ENCODE results near the gene RNASET2.
"Not testable (repeated sequence)": the region's sequence is repeated elsewhere in the genome, so short reads cannot be mapped to it uniquely, and the experiment has no call there.

Gene RNASET2

GRCh38 chr6:166902211-166902755, 54.1 kb downstream of the RNASET2 start:
- no peaks in the 10 kb centered on the region for H3K36me3 ChIP-seq (ENCODE audit: insufficient read depth, low read length)
- H3K9me3 ChIP-seq (ENCODE audit: control insufficient read depth, insufficient read depth, low read length): no peaks in the 10 kb centered on the region

GRCh38 chr6:166901626-166902025, 54.7 kb downstream of the RNASET2 start:
- Histone ChIP-seq H3K9me3 (ENCODE audit: control insufficient read depth, insufficient read depth, low read length) (no peaks in the 10 kb centered on the region), H3K36me3 (ENCODE audit: insufficient read depth, low read length) (no peaks in the 10 kb centered on the region), H3K9ac (ENCODE audit: low read depth, low read length) (no peak overlapping the region), H3K4me1 (ENCODE audit: insufficient read depth, low read length) (no peaks in the 10 kb centered on the region; the same call in 1 of the 2 replicates)

More at GRCh38 chr6:166902211-166902755, 54.1 kb downstream of the RNASET2 start:
- H3K4me1 ChIP-seq (ENCODE audit: insufficient read depth, low read length): no peaks in the 10 kb centered on the region; the same call in 1 of the 2 replicates
- no peak overlapping the region for H3K9ac ChIP-seq (ENCODE audit: low read depth, low read length)

- H3K9ac ChIP-seq (ENCODE audit: low read depth, low read length): no peak overlapping the region
- H3K4me1 ChIP-seq (ENCODE audit: insufficient read depth, low read length): no peaks in the 10 kb centered on the region; the same call in 1 of the 2 replicates
- H3K9me3 ChIP-seq (ENCODE audit: control insufficient read depth, insufficient read depth, low read length): no peaks in the 10 kb centered on the region
- H3K36me3 ChIP-seq (ENCODE audit: insufficient read depth, low read length): no peaks in the 10 kb centered on the region
Observed at GRCh38 chr6:166900956-166901607, 55.3 kb downstream of the RNASET2 start.

DNA sequence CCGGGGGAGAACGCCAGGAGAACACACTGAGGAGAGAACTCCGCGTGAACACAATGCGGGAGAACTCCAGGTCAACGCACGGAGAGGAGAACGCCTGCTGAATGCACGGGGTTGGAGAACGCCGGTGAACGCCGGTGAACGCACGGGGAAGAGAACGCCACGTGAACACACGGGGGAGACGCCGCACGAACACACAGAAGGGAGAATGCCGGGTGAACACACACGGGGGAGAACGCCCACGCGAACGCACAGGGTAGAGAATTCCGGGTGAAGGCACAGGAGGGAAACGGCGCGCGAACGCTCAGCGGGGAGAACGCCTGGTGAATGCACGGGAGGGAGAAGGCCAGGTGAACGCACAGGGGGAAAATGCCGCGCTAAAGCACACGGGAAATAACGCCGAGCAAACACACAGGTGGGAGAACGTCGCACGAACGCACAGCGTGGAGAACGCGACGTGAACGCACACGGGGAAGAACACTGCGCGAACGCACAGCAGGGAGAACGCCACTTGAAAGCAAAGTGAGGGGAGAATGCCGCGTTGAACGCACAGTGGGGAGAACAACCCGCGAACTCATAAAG, 56.1 kb downstream of the RNASET2 start:
- H3K9ac ChIP-seq (ENCODE audit: low read depth, low read length): no peak overlapping the region
- H3K9me3 ChIP-seq (ENCODE audit: control insufficient read depth, insufficient read depth, low read length): no peaks in the 10 kb centered on the region
- H3K36me3 ChIP-seq (ENCODE audit: insufficient read depth, low read length): no peaks in the 10 kb centered on the region
- no peaks in the 10 kb centered on the region; the same call in 1 of the 2 replicates for H3K4me1 ChIP-seq (ENCODE audit: insufficient read depth, low read length)

DNA sequence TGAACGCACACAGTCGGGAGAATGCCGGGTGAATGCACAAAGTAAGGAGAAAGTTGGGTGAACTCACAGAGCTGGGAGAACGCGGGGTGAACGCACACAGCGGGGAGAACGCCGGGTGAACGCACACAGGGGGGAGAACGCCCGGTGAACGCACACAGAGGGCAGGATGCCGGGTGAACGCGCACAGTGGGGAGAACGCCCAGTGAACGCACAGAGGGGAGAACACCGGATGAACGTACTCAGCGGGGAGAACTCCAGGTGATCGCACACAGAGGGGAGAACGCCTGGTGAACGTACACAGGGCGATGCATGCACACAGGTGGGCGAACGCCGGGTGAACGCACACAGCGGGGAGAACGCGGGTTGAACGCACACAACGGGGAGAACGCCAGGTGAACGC, 57.4 kb downstream of the RNASET2 start:
- Histone ChIP-seq H3K9ac (ENCODE audit: low read depth, low read length) (no peak overlapping the region), H3K9me3 (ENCODE audit: control insufficient read depth, insufficient read depth, low read length) (no peaks in the 10 kb centered on the region), H3K4me1 (ENCODE audit: insufficient read depth, low read length) (no peaks in the 10 kb centered on the region; the same call in 1 of the 2 replicates), H3K36me3 (ENCODE audit: insufficient read depth, low read length) (no peaks in the 10 kb centered on the region)

DNA sequence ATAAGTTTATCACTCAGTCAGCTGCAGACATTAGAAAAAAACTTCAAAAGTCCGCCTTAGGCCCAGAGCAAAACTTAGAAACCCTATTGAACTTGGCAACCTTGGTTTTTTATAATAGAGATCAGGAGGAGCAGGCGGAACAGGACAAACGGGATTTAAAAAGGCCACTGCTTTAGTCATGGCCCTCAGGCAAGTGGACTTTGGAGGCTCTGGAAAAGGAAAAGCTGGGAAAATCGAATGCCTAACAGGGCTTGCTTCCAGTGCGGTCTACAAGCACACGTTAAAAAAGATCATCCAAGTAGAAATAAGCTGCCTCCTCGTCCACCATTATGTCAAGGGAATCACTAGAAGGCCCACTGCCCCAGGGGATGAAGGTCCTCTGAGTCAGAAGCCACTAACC, 61.7 kb downstream of the RNASET2 start:
- not testable (repeated sequence) for H3K9ac ChIP-seq (ENCODE audit: low read depth, low read length); H3K4me1 ChIP-seq (ENCODE audit: insufficient read depth, low read length); H3K36me3 ChIP-seq (ENCODE audit: insufficient read depth, low read length); H3K9me3 ChIP-seq (ENCODE audit: control insufficient read depth, insufficient read depth, low read length)

GRCh38 chr6:166892472-166892871, 63.9 kb downstream of the RNASET2 start:
- H3K4me1 ChIP-seq (ENCODE audit: insufficient read depth, low read length); H3K9ac ChIP-seq (ENCODE audit: low read depth, low read length); H3K36me3 ChIP-seq (ENCODE audit: insufficient read depth, low read length); H3K9me3 ChIP-seq (ENCODE audit: control insufficient read depth, insufficient read depth, low read length): not testable (repeated sequence)

DNA sequence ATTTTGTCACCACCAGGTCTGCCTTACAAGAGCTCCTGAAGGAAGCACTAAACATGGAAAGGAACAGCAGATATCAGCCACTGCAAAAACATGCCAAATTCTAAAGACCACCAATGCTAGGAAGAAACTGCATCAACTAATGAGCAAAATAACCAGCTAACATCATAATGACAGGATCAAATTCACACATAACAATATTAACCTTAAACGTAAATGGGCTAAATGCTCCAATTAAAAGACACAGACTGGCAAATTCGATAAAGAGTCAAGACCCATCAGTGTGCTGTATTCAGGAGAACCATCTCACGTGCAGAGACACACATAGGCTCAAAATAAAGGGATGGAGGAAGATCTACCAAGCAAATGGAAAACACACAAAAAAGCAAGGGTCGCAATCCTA, 69.6 kb downstream of the RNASET2 start:
- H3K4me1 ChIP-seq (ENCODE audit: insufficient read depth, low read length); H3K9ac ChIP-seq (ENCODE audit: low read depth, low read length); H3K9me3 ChIP-seq (ENCODE audit: control insufficient read depth, insufficient read depth, low read length); H3K36me3 ChIP-seq (ENCODE audit: insufficient read depth, low read length): not testable (repeated sequence)

DNA sequence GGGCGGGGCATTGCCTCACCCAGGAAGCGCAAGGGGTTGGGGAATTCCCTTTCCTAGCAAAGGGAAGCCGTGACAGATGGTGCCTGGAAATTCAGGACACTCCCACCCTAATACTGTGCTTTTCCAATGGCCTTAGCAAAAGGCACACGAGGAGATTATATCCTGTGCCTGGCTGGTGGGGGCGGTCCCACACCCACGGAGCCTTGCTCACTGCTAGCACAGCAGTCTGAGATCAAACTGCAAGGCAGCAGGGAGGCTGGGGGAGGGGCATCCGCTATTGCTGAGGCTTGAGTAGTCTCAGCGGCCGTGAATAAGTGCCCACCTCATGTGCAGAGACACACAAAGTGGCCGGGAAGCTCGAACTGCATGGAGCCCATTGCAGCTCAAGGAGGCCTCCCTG, 71.4 kb downstream of the RNASET2 start:
- H3K9ac ChIP-seq (ENCODE audit: low read depth, low read length); H3K36me3 ChIP-seq (ENCODE audit: insufficient read depth, low read length); H3K9me3 ChIP-seq (ENCODE audit: control insufficient read depth, insufficient read depth, low read length); H3K4me1 ChIP-seq (ENCODE audit: insufficient read depth, low read length): not testable (repeated sequence)

GRCh38 chr6:166879594-166879993, 76.8 kb downstream of the RNASET2 start:
- Histone ChIP-seq H3K4me1 (ENCODE audit: insufficient read depth, low read length) (no peaks in the 10 kb centered on the region), H3K9ac (ENCODE audit: low read depth, low read length) (no peak overlapping the region), H3K36me3 (ENCODE audit: insufficient read depth, low read length) (no peaks in the 10 kb centered on the region), H3K9me3 (ENCODE audit: control insufficient read depth, insufficient read depth, low read length) (no peaks in the 10 kb centered on the region)
